GM21786 (cell line): ENCODE data around the gene ARHGEF4.
A peak's percentile ranks its signal among the peaks of the same experiment; 100 is the strongest.
"Not testable (repeated sequence)": the region's sequence is repeated elsewhere in the genome, so short reads cannot be mapped to it uniquely, and the experiment has no call there.

Experiments used
- ATAC-seq: cut with Tn5 transposase; IDR thresholded peaks from one replicate; pipeline ENCODE4 v1.9.1; 2021; ENCODE audit not compliant: unreplicated experiment

The ARHGEF4 gene

DNA sequence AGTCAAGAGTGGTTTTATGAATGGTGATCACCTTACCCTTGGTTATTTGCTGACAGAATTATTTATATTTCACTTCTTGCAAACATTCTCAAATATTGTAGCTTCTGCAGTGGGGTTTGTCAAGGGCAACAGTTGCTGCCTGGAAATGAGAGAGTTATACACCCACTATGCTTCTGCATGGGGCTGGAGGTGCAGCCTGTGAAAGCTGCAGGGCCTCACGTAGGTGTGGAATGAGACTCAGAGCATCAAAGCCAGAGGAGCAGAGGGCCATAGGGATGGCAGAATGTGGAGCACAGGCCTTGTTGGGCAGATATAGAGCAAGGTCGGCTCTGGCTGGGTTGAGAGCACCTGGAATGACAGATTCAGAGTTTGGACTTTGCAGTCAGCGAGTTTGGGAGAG, 128.2 kb downstream of the ARHGEF4 start:
- ATAC-seq: no peak

DNA sequence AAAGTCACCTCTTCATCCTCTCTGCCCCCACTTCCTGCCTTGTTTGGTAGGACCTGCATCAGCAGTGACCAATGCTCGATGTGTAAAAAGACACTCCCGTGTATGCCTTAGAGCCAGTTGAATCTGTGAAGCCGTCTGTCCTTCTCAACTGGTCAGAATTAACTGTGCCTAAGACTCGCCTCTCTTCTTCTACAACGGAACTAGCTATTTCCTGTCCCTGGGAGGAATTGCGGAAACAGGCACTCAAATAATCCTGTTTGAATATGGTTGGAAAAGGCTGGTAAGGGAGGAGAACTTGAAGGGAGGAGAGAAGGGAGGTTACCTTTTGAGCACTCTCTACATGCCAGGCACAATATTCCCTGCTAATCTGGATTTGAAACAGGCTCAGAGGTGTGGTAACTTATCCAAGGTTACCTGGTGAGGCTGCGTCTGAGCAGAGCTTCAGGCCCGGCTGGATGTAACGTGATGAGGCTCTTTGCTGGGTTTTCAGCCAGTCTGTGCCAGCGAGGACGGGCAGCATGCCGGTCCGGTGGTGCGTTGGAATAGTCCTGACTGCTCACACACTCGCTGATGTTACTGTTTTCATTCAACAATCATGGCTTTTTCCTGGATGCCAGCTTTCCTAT, 129.5 kb downstream of the ARHGEF4 start:
- no peak for ATAC-seq

DNA sequence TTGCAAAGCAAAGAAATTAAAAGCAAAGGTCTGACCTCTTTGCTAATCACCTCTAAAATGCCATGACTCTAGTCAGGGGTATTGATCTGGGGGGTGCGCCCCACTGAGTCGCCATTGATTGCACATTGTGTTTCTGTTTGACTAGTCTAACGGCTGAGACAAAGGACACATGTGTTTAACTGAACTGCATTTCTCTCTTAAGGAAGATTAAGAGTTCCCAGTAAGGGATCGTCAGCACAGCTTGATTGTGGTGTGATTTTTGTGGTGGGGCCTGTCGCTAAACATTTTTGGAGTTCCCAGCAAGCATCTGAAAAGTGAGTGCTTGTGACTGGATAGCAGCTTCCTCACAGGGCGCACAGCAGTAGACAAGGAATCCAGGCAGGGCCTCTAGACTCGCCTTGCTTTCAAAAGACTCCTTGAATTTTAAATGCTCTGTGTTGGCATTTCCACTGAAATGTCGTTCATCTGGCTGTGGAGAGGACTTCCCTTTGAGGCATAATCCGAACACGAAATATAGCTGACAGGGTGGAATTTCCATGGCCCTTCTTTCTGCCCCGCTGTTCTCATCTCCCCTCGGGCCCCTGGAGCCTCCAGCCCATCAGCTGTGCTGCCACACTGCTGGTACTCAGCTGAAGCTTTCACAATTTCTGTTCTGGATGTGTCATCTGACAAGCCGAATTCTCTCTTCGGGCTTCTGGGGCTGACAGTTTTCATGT, 130.2 kb downstream of the ARHGEF4 start:
- ATAC-seq: no peak

DNA sequence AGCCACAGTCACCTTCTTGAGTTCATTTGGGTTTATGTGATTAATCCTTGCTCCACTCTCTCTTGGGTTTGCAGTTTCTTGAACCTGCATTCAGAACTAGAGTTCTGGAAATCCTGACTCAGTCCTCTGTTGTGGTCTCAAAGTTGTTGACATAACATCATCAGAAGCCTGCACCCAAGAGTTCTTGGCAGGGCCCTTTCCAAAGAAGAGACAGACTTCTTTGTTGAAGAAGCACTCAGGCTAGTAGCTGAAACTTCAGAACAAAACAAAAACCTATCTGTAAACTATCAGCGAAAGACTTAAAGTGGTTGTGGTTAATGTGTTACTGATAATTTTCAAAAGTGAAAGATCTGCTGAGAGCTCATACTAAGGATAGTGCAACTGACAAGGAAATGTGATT, 135.7 kb downstream of the ARHGEF4 start:
- peak; percentile 70 for ATAC-seq

DNA sequence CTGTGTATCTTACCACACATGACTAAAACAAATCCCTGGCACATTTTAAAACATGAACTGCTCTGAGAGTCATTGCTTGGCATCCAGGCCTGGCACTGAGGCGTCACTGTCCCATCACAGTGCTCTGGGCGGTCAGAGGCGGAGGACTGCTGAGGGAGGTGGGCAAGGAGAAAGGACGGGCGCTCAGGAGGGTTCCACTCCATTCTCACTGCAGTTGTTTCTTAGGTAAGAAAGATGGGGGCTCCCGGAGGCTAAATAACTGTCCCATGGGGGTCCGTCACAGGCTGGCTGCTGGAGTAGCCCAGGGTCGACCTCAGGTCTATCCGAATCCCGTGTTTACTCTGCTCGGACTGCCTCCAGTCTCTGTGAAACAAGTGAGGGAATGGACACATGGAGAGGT, 139.0 kb downstream of the ARHGEF4 start:
- no peak for ATAC-seq

DNA sequence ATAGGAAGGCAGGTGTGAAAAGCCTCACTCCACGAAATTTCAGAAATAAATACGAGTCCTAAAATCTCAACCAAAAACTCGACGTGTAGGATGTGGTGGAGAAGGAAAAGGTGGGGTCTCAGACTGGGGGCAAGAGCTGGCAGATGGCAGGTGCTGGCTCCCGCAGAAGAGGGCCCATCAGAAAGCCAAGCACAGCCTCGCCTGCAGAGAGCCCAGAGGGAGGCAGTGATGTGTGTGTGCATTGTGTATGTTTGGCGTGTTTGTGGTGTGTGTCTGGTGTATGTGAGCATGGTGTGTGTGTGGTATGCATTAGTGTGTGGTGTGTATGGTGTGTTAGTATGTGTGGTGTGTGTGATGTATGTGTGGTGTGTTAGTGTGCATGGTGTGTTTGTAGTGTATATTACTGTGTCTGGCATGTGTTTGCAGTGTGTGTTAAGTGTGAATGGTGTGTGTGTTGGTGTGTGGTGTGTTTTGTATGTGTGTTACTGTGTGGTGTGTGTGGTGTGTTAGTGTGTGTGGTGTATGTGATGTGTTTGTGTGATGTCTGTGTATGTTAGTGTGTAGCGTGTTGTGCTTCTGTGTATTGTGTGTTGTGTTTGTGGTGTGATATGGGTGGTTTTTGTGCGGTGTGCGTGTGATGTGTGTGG, 140.0 kb downstream of the ARHGEF4 start:
- no peak for ATAC-seq

DNA sequence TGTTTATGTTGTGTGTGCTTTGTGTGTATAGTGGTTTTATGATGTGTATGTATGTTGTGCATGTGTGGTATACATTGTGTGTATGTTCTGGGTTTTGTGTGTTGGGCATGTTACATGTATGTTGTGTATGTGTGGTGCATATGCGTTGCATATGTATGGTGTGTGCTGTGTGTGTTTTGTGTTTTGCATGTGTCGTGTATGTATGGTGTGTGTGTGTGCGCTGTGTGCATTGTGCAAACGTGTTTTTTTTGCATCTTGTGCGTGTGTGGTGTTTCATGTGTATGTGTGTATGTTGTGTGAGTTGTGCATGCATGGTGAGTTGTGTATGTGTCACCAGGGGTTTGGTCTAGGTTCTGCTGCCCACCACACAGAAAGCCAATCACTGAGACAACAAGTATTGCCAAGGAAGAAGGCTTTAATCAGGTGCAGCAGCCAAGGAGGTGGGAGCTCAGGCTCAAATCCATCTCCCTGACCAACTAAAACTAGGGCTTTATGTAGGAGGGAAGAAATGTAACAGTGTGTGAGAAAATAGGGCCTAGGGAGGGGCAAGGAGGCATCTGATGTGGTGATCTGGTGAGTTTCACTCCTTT, 140.8 kb downstream of the ARHGEF4 start:
- no peak for ATAC-seq

DNA sequence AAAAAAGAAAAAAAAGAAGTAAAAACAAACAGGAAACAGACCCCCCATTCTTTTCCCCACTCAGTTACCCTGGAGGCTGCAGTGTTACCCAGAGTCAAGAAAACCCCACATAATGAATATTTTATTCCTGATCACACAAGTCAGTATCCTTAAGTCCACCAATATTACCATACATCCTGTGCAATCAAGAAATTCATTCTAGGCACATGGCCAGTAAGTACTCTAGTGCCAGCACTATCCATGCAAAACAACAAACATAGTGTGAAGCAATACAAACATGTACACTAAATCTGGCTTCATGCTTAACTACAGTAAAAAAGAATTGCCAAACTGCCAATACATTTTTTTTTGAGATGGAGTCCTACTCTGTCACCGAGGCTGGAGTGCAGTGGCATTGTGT, 145.0 kb downstream of the ARHGEF4 start:
- no peak for ATAC-seq

DNA sequence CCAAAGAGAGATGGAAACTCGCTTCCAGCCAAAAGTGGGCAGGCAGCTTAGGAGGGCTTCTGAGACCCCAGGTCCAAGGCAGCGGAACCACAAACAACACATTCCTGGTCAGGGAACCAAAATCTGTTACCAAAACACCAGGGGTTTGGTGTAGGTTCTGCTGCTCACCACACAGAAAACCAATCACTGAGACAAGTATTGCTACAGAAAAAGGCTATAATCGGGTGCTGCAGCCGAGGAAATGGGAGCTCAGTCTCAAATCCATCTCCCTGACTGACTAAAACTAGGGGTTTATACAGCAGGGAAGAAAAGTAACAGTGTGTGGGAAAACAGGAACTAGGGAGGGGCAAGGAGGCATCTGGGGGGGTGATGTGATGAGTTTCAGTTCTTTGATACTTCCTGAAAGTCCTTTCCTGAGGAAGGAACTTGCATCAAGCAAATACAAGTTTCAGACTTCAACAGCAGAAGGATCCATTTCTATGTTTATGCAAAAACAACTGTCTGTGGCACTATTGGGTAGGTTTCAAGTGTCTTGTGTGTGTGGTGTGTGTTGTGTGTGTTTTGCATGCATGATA, 148.6 kb downstream of the ARHGEF4 start:
- ATAC-seq: no peak

DNA sequence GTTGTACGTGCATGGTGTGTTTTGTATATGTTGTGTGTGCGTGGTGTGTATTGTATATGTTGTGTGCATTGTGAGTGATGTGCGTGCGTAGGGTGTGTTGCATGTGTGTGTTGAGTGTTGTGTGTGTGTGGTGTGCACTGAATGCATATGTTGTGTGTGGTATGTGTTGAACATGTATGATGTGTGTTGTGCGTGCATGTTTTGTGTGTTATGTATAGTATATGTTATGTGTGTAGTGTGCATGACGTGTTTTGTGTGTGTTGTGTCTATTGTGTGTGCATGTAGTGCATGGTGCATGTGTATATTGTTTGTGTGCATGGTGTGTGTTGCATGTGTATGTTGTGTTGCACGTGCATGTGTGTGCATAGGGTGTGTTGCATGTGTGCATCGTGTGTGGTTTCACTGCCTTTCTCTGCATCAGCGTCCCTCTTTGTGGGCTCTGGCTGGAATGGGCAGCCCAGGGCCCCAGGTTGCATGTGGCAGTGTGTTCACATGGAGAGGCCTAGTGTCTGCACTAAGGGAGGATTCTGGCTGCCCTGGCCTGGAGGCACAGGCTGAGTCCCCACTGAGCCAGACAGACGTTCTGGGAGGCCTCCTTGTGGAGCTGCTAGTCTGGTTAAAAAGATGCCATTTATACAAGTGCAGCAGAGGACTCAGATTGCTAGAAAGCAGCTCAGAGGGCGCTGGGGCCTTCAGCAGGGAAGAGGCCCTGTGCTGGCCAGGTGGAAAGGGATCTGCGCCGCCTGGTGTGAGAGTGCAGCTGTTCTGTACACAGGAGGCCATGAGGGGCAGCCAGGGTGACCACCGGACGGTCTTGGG, 149.3 kb downstream of the ARHGEF4 start:
- no peak for ATAC-seq

DNA sequence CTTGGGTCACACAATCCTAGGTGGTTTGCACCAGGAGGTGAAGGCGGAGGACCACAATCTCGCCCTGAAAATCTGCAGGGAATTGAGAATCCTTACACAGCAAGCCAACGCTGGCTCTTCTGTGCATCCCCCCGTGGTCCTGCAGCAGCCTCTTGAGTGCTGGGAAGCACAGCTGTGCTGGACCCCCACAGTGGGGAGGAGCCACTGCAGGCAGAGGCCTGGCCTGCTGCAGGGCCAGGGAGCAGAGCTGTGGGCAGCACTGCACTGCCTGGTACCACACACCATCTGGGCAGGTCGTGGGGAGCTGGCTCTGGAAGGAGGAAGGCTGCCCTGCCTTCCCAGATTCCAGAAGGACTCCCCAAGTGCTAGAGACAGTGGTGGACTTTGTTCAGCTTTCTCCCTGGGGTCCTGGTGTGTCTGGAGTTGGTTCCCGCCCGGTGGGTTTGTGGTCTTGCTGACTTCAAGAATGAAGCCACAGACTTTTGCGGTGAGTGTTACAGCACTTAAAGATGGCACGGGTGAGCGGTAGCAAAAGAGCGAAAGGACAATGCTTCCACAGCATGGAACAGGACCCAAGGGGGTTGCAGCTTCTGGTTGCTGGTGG, 150.3 kb downstream of the ARHGEF4 start:
- ATAC-seq: no peak

DNA sequence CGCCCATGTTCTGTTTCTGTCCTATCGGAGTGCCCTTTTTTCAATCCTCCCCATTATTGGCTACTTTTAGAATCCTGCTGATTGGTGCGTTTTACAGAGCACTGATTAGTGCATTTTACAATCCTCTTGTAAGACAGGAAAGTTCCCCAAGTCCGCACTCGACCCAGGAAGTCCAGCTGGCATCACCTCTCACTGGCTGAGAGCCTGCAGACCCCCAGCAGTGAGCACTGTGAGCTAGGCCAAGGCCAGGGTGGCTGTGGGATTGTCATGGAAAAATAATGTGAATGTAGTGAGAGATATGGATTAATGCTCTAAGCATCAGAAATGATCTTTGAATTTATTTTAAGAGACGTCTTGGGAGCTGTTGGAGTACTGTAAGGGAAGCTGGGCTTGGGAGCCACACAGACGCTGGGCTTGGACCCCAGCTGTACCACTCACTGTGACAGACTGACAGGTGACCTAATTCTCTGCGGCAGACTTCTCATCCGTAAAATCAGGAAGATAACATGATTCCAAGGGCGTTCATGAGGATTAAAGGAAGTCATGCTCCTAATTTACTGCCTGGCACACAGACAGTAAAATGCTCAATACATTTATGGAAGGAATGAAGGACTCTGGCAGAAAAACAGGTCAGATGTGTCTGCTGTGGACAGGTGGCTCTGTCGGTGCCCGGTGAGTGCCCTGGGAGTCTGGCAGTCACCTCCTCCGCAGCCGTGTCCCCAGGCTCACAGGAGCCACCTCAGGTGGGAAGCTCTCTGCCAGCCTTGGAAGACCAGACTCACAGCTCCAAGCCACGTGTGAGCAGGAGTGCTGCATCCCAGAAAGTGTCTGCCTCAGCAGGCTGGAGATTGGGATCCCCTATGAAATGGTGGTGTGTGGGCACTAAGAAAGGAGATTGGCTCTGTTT, 151.1 kb downstream of the ARHGEF4 start:
- ATAC-seq: no peak

DNA sequence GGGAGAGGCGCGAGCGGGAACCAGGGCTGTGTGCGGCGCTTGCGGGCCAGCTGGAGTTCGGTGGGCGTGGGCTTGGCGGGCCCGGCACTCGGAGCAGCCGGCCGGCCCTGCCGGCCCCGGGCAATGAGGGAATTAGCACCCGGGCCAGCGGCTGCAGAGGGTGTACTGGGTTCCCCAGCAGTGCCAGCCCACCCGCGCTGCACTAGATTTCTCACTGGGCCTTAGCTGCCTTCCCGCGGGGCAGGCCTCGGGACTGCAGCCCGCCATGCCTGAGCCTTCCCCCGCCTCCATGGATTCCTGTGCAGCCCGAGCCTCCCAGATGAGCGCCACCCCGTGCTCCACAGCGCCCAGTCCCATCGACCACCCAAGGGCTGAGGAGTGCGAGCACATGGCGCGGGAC, 154.7 kb downstream of the ARHGEF4 start:
- not testable (repeated sequence) for ATAC-seq

DNA sequence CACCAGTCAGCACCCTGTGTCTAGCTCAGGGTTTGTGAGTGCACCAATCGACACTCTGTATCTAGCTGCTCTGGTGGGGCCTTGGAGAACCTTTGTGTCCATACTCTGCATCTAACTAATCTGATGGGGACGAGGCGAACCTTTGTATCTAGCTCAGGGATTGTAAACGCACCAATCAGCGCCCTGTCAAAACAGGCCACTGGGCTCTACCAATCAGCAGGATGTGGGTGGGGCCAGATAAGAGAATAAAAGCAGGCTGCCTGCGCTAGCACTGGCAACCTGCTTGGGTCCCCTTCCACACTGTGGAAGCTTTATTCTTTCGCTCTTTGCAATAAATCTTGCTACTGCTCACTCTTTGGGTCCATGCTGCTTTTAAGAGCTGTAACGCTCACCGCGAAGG, 155.3 kb downstream of the ARHGEF4 start:
- not testable (repeated sequence) for ATAC-seq

DNA sequence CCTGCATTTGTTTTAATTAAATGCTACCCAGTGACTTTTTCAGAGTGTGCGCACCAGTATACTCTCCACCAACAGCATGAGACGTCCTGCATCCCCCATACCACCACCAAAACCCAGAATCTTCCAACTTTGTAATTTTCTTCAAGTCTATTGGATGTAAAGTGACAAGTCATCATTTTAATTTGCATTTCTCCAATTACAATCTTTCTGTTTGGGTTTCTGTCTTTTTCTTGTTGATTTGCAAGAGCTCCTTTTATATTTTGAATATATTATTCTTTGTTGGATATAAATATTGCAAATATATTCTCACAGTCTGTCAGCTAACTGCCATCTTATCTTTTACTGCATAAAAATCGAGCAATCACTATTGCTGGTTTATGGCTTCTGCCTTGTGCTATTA, 160.0 kb downstream of the ARHGEF4 start:
- ATAC-seq: no peak

DNA sequence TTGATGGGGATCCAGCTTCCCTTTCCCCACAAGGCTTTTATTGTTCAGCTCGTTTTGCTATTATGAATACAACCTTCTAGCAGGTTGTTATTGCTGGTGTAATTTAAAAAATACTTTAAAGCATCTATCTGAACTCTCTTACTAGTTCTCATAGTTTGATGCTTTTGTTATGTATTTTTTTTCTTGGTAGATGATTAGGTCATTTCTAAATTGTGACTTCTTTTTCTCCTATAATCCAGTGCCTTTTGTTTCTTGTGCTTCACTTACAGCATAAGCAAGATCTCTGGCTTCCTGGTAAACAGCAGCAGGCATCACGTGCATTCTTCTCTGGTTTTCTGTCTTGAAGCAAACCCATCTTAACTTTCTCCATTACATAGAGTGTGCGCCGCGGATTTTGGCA, 160.5 kb downstream of the ARHGEF4 start:
- no peak for ATAC-seq

DNA sequence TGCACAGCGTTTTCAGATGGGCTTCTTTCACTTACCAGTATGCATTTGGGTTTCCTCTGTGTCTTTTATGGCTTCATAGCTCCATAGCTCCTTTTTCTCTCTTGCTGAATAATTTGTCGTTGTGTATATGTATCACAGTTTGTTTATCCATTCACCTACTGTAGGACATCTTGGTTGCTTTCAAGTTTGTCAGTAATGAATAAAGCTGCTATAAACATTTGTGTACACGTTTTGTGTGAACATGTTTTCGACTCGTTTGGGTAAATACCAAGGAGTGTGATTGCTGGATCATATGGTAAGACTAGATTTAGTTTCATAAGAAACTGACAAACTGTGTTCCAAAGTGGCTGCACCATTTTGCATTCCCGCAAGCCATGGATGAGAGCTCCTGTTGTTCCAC, 161.8 kb downstream of the ARHGEF4 start:
- no peak for ATAC-seq

DNA sequence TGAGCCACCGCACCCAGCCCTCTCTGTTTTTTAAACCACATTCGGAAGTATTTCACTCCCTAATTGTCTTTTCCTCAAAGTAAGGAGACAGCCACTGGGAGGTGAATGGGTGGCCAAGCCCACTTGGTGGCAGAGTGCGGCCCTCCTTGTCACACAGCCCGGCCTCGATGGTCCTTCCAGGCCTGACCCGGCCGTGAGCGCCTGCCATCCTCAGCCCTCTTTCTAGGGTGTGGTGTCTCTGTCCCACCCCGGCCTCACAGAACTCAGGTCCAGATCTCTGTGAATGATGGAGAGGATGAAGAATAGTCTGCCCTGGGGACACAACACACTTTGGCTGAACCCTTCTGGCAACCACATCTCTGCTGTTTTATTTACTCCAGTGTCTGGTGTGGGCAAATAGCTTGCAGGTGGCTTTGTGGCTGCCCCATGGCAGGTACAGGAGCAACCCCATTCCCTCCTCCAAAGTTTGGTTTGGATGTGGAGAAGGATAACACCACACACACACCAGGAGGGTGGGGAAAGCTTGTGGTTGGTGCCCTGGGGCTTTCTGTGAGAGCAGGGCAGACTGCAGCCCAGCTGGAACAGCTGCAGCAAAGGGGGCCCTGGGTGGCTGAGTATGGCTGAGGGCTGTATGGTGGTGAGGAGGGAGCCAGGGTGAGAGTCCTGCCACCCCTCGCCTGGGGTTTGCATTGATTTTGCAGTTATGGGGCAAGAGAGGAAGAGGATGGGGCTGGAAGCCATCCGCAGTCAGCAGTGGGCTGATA, 167.9 kb downstream of the ARHGEF4 start:
- no peak for ATAC-seq
